HepG2 (cell line): ENCODE results near the gene WSB1. TPM values are rescaled to one million over a fixed set of nuclear protein-coding genes. Genes with fewer than 3 reads are reported as not detected.
A peak's percentile ranks its signal among the peaks of the same experiment; 100 is the strongest.

Experiments used
- ATRX ChIP-seq: sonication (generic); formaldehyde crosslinking; IDR thresholded peaks from 2 replicates; pipeline ENCODE4 v1.4.0; 2020; ENCODE audit warnings: missing genetic modification reagents, borderline replicate concordance
- BRD4 ChIP-seq: sonication (generic); formaldehyde crosslinking; IDR thresholded peaks from 2 replicates; pipeline ENCODE4 v1.4.0; 2020; ENCODE audit warnings: missing genetic modification reagents
- FOXK1 ChIP-seq: sonication (generic); formaldehyde crosslinking; IDR thresholded peaks from 2 replicates; pipeline ENCODE4 v1.4.0; 2020; ENCODE audit warnings: low read depth, missing genetic modification reagents, borderline replicate concordance
- FOXP1 ChIP-seq, 2 experiments: fragments of 450-650 bp in 1 of 2; IDR thresholded peaks; 2 replicates each; pipeline ENCODE4 v1.6.1; 2017 to 2018; ENCODE audit warnings: antibody characterized with exemption in 1 of 2
- NFKBIZ ChIP-seq: IDR thresholded peaks from 2 replicates; pipeline ENCODE4 v1.6.1; 2018; ENCODE audit warnings: missing genetic modification reagents, missing compliant biosample characterization
- NPAS2 ChIP-seq: sonication (generic); formaldehyde crosslinking; IDR thresholded peaks from 2 replicates; pipeline ENCODE4 v1.8.0; 2022; ENCODE audit warnings: mild to moderate bottlenecking, missing genetic modification reagents, borderline replicate concordance
- TRIM24 ChIP-seq: sonication (generic); formaldehyde crosslinking; IDR thresholded peaks from 2 replicates; pipeline ENCODE4 v1.8.0; 2022; ENCODE audit warnings: mild to moderate bottlenecking, missing genetic modification reagents
- YEATS2 ChIP-seq: sonication (generic); formaldehyde crosslinking; IDR thresholded peaks from 2 replicates; pipeline ENCODE4 v1.4.0; 2020; ENCODE audit warnings: missing genetic modification reagents, borderline replicate concordance
- ZNF556 ChIP-seq: sonication (generic); formaldehyde crosslinking; IDR thresholded peaks from 2 replicates; pipeline ENCODE4 v1.4.0; 2020; ENCODE audit warnings: mild to moderate bottlenecking, missing genetic modification reagents, borderline replicate concordance
- ZNF572 ChIP-seq: sonication (generic); formaldehyde crosslinking; IDR thresholded peaks from 2 replicates; pipeline ENCODE4 v1.5.1; 2020; ENCODE audit warnings: mild to moderate bottlenecking, missing genetic modification reagents
- ZNF724P ChIP-seq: sonication (generic); formaldehyde crosslinking; IDR thresholded peaks from 2 replicates; pipeline ENCODE4 v1.8.0; 2022; ENCODE audit warnings: missing genetic modification reagents, borderline replicate concordance
- ZNF891 ChIP-seq: sonication (generic); formaldehyde crosslinking; IDR thresholded peaks from 2 replicates; pipeline ENCODE4 v1.5.0; 2020; ENCODE audit warnings: mild to moderate bottlenecking, missing genetic modification reagents
- polyA plus RNA-seq, 8 experiments: library from polyadenylated mRNA; depleted of rRNA in 3 of 8; stranded (reverse) in 7 of 8; unstranded in 1 of 8; fragments of >200 nt; fragmentation: Illumina TruSeq in 4 of 8; extraction: Trizol in 4 of 8; gene quantifications; 2 replicates each; pipeline versions ENCODE4 v1.2.1 to v1.2.3, GENCODE V29; 2011 to 2016; ENCODE audit warnings: low read depth in 4 of 8, missing spikeins in 1 of 8, mixed read lengths in 1 of 8; ENCODE audit not compliant: insufficient read depth in 1 of 8
- total RNA-seq, 5 experiments: library from RNA; depleted of rRNA; stranded (reverse); fragments of >200 nt; fragmentation: Illumina TruSeq; extraction: Trizol; gene quantifications; 2 replicates each; pipeline ENCODE4 v1.2.3, GENCODE V29; 2016; ENCODE audit warnings: low read depth in 1 of 5
- TF ChIP-seq, protein P1 (sequence below): conservative IDR thresholded peaks from 2 replicates; pipeline ENCODE4 v1.6.1; 2018; ENCODE audit warnings: missing genetic modification reagents
- TF ChIP-seq, protein P2 (sequence below): sonication (generic); formaldehyde crosslinking; IDR thresholded peaks from 2 replicates; pipeline ENCODE4 v1.4.0; 2020; ENCODE audit warnings: mild to moderate bottlenecking, missing genetic modification reagents

WSB1 gene
- total and polyA plus RNA-seq, 2 of the 13 experiments (the other 11 are each of a cell fraction or from before 2014, with no cell fraction given), result 81.3 to 294 TPM

DNA sequence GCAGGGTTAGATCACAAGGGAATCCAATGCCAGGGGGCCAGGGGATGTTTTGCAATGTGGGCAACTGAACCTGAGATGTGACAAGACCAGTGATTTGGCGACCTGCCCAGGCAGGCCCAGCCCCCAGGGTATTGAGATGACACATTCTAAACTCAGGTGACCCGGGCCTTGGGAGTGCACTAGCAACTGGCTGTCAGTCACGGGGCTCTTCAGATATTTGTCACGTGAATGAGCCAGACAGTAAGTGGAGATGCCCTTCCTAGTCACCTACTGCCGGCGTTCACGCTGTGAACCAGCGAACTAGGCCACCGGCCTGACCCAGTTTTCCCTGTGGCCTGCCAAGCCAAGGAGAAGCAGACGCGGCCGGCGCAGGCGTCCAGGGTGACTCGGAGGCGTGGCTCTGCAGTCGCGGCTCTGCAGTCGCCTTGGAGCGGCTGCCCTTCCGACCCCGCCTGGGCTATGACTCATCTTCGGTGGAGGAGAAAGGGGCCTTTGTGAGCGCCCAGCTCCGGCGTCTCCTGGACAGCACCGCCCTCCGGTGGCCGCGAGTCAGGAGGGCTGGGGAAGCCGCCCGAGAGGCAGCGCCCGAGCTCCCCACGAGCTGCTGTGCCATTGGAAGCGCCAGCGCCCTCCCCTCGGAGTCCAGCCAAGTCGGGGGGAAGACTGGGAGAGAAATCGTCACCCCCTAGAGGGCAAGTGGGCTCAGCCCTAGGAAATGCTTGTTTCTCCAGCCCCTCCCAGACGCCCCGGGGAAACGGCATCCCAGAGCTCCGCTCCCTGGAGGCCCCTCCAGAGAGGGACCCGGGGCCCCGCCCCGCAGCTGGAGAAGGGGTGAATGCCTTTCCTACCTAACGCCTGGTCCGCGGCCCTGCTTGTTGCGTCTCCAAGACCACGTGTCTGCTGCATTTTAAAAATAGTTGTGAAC is 38.8 kb downstream of the WSB1 start (continued):
- TF ChIP-seq NPAS2 (no peak), ZNF572 (CRISPR knock-in tag) (no peak), ATRX (CRISPR knock-in tag) (no peak), ZNF891 (peak; percentile 82), NFKBIZ (CRISPR knock-in tag) (no peak), ZNF724P (CRISPR knock-in tag) (no peak), BRD4 (no peak), ZNF556 (CRISPR knock-in tag) (peak; percentile 93), YEATS2 (CRISPR knock-in tag) (peak; percentile 65; the same call in 1 of the 2 replicates), FOXP1 (IDR thresholded peaks at IDR 0.05) (no peak), FOXP1 (CRISPR knock-in tag; IDR thresholded peaks at IDR 0.05) (no peak; the same call in none of the 2 replicates), FOXK1 (CRISPR knock-in tag) (no peak; the same call in 1 of the 2 replicates), TRIM24 (peak; percentile 20; the same call in 1 of the 2 replicates)
- TF ChIP-seq, protein P1, sequence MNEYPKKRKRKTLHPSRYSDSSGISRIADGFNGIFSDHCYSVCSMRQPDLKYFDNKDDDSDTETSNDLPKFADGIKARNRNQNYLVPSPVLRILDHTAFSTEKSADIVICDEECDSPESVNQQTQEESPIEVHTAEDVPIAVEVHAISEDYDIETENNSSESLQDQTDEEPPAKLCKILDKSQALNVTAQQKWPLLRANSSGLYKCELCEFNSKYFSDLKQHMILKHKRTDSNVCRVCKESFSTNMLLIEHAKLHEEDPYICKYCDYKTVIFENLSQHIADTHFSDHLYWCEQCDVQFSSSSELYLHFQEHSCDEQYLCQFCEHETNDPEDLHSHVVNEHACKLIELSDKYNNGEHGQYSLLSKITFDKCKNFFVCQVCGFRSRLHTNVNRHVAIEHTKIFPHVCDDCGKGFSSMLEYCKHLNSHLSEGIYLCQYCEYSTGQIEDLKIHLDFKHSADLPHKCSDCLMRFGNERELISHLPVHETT (CRISPR knock-in tag), result no peak
- TF ChIP-seq, protein P2, sequence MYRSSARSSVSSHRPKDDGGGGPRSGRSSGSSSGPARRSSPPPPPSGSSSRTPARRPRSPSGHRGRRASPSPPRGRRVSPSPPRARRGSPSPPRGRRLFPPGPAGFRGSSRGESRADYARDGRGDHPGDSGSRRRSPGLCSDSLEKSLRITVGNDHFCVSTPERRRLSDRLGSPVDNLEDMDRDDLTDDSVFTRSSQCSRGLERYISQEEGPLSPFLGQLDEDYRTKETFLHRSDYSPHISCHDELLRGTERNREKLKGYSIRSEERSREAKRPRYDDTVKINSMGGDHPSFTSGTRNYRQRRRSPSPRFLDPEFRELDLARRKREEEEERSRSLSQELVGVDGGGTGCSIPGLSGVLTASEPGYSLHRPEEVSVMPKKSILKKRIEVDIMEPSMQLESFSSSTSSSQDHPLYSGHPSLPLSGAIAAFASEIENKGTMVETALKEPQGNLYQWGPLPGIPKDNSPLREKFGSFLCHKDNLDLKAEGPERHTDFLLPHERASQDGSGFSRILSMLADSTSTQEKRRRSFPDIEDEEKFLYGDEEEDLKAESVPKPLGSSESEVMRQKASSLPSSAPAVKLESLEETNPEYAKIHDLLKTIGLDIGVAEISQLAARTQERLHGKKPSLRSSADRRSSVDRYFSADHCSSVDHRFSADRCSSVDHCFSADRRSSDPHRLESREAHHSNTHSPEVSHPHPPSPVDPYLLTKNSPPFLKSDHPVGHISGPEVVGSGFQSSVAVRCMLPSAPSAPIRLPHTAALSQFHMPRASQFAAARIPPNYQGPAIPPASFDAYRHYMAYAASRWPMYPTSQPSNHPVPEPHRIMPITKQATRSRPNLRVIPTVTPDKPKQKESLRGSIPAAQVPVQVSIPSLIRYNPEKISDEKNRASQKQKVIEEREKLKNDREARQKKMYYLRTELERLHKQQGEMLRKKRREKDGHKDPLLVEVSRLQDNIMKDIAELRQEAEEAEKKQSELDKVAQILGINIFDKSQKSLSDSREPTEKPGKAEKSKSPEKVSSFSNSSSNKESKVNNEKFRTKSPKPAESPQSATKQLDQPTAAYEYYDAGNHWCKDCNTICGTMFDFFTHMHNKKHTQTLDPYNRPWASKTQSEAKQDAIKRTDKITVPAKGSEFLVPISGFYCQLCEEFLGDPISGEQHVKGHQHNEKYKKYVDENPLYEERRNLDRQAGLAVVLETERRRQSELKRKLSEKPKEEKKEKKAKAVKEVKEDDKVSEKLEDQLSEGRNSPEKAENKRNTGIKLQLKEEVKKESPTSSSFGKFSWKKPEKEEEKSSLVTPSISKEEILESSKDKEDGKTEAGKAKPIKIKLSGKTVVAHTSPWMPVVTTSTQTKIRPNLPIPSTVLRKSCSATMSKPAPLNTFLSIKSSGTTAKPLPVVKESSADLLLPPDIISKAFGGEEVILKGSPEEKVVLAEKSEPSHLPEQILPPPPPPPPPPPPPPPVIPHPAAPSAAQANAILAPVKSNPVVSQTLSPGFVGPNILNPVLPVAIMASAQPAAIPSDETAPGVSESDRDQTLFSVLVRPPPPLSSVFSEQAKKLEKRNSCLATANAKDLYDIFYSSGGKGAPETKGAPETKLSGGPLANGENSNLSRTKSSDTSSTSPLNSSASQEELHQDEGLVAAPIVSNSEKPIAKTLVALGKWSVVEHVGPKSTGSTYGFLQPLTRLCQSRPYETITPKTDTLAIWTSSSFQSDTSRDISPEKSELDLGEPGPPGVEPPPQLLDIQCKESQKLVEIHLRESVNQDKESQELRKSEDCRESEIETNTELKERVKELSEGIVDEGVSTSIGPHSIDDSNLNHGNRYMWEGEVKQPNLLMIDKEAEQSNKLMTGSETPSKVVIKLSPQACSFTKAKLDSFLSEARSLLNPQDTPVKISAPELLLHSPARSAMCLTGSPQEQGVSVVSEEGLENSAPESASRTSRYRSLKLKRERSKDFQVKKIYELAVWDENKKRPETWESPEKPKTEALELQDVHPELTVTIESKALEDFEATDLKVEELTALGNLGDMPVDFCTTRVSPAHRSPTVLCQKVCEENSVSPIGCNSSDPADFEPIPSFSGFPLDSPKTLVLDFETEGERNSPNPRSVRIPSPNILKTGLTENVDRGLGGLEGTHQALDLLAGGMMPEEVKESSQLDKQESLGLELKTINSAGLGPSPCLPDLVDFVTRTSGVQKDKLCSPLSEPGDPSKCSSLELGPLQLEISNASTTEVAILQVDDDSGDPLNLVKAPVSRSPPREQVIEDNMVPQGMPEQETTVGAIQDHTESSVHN (CRISPR knock-in tag), result no peak; the same call in 1 of the 2 replicates
